ENCODE results near the gene UBR3.

The UBR3 gene

DNA sequence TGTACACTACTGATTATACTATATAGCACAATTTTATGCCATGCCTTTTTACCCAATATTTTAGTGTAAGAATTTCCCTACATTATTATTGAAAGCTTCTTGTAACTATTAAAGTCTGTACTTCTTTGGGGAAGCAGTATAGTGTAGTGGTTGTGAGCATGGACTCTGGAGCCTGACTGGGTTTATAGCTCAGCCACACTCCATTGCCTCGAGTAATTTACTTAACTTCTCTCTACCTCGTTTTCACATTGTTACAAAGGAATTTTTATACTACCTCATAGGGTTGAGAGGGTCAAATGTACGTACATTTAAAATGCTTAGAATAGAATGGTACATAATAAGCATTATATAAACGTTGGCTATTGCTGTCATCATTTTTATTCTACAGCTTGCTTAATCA lies 139.2 kb downstream of the UBR3 start:
- DNase-seq (ENCODE audit: insufficient read length, low spot score), result no peak
- TF ChIP-seq POLR2A (IDR thresholded peaks at IDR 0.05; ENCODE audit: low read depth, low read length) (no peak), POU2F2 (IDR thresholded peaks at IDR 0.05; ENCODE audit: low read depth, low read length) (no peak), TAF1 (IDR thresholded peaks at IDR 0.05; ENCODE audit: low read depth, low read length) (no peak), PAX5 (IDR thresholded peaks at IDR 0.05; ENCODE audit: insufficient read depth, low read length, severe bottlenecking) (no peak), SPI1 (IDR thresholded peaks at IDR 0.05; ENCODE audit: low read depth, low read length) (no peak), POLR2AphosphoS5 (IDR thresholded peaks at IDR 0.05; ENCODE audit: low read depth, low read length) (no peak)
- no peak for FAIRE-seq

GRCh38 chr2:169968743-169969142 lies 141.5 kb downstream of the UBR3 start:
- DNase-seq (ENCODE audit: insufficient read length, low spot score) (no peak), FAIRE-seq (no peak)
- TF ChIP-seq PAX5 (IDR thresholded peaks at IDR 0.05; ENCODE audit: insufficient read depth, low read length, severe bottlenecking) (no peak), POLR2AphosphoS5 (IDR thresholded peaks at IDR 0.05; ENCODE audit: low read depth, low read length) (no peak), POU2F2 (IDR thresholded peaks at IDR 0.05; ENCODE audit: low read depth, low read length) (no peak), TAF1 (IDR thresholded peaks at IDR 0.05; ENCODE audit: low read depth, low read length) (no peak), POLR2A (IDR thresholded peaks at IDR 0.05; ENCODE audit: low read depth, low read length) (no peak), SPI1 (IDR thresholded peaks at IDR 0.05; ENCODE audit: low read depth, low read length) (no peak)

- TF ChIP-seq SPI1 (IDR thresholded peaks at IDR 0.05; ENCODE audit: low read depth, low read length), result no peak
- no peak for TF ChIP-seq POU2F2 (IDR thresholded peaks at IDR 0.05; ENCODE audit: low read depth, low read length)
- TF ChIP-seq POLR2AphosphoS5 (IDR thresholded peaks at IDR 0.05; ENCODE audit: low read depth, low read length), result no peak
- no peak for TF ChIP-seq POLR2A (IDR thresholded peaks at IDR 0.05; ENCODE audit: low read depth, low read length)
- no peak for TF ChIP-seq TAF1 (IDR thresholded peaks at IDR 0.05; ENCODE audit: low read depth, low read length)
- TF ChIP-seq PAX5 (IDR thresholded peaks at IDR 0.05; ENCODE audit: insufficient read depth, low read length, severe bottlenecking), result no peak
- FAIRE-seq (no peak), DNase-seq (ENCODE audit: insufficient read length, low spot score) (no peak)
Observed at GRCh38 chr2:169975221-169975620, 148.0 kb downstream of the UBR3 start.

DNA sequence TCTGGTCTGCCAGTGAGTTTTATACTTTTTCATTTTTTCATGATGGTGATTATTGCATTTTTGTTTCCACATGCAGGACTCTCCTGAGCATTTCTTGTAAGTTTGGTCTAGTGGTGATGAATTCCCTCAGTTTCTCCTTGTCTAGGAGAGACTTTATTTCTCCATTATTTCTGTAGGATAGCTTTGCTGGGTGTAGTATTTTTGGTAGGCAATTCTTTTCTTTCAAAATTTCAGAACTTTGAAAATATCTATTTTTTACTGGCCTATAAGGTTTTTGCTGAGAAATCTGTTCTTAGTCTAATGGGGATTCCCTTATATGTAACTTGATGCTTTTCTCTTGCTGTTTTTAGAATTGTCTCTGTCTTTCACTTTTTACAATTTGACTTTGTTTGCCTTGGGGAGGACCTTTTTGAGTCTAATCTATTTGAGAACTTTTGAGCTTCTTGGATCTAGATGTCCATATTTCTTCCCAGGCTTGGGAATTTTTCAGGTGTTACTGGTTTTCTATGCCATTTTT lies 149.1 kb downstream of the UBR3 start:
- FAIRE-seq, result no peak
- DNase-seq (ENCODE audit: insufficient read length, low spot score), result no peak
- TF ChIP-seq PAX5 (IDR thresholded peaks at IDR 0.05; ENCODE audit: insufficient read depth, low read length, severe bottlenecking), result no peak
- TF ChIP-seq POLR2A (IDR thresholded peaks at IDR 0.05; ENCODE audit: low read depth, low read length), result no peak
- no peak for TF ChIP-seq POU2F2 (IDR thresholded peaks at IDR 0.05; ENCODE audit: low read depth, low read length)
- no peak for TF ChIP-seq TAF1 (IDR thresholded peaks at IDR 0.05; ENCODE audit: low read depth, low read length)
- TF ChIP-seq SPI1 (IDR thresholded peaks at IDR 0.05; ENCODE audit: low read depth, low read length), result no peak
- no peak for TF ChIP-seq POLR2AphosphoS5 (IDR thresholded peaks at IDR 0.05; ENCODE audit: low read depth, low read length)

DNA sequence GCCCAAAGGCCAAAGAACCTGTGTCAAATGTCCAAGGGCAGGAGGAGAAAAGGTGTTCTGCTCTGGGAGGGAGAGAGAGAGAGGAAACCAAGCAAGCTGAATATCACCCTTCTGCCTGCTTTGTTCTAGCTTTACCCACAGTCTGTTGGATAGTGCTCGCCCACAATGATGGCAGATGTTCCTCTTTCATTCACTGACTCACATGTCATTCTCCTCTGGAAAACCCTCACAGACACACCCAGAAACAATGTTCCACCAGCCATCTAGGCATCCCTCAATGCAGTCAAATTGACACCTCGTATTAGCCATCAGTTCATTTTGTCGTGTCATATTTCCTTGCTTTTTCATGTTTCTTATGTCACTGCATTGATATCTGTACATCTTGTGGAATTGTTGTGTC lies 150.3 kb downstream of the UBR3 start:
- DNase-seq (ENCODE audit: insufficient read length, low spot score), result no peak
- FAIRE-seq, result no peak
- no peak for TF ChIP-seq SPI1 (IDR thresholded peaks at IDR 0.05; ENCODE audit: low read depth, low read length)
- TF ChIP-seq POLR2A (IDR thresholded peaks at IDR 0.05; ENCODE audit: low read depth, low read length), result no peak
- TF ChIP-seq PAX5 (IDR thresholded peaks at IDR 0.05; ENCODE audit: insufficient read depth, low read length, severe bottlenecking), result no peak

GRCh38 chr2:169978402-169979017 lies 151.3 kb downstream of the UBR3 start:
- FAIRE-seq, result no peak

DNA sequence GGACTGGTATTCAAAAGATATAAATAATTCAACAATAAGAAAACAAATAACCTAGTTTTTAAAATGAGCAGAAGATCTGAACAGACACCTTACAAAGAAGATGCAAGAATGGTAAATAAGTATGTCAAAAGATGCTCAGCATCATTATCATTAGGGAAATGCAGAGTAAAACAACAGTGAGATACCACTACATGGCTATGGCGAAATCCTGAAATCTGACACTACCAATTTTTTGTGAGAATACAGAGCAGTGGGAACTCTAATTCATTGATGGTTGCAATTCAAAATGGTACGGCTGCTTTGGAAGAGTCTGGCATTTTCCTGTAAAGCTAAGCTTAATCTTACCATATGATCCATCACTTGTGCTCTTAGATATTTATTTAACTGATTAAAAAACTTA lies 151.8 kb downstream of the UBR3 start:
- DNase-seq (ENCODE audit: insufficient read length, low spot score), result no peak
- FAIRE-seq, result no peak
- no peak for TF ChIP-seq POLR2AphosphoS5 (IDR thresholded peaks at IDR 0.05; ENCODE audit: low read depth, low read length)
- TF ChIP-seq TAF1 (IDR thresholded peaks at IDR 0.05; ENCODE audit: low read depth, low read length), result no peak
- no peak for TF ChIP-seq SPI1 (IDR thresholded peaks at IDR 0.05; ENCODE audit: low read depth, low read length)
- no peak for TF ChIP-seq PAX5 (IDR thresholded peaks at IDR 0.05; ENCODE audit: insufficient read depth, low read length, severe bottlenecking)
- TF ChIP-seq POU2F2 (IDR thresholded peaks at IDR 0.05; ENCODE audit: low read depth, low read length), result no peak
- no peak for TF ChIP-seq POLR2A (IDR thresholded peaks at IDR 0.05; ENCODE audit: low read depth, low read length)

More at GRCh38 chr2:169978402-169979017, 151.3 kb downstream of the UBR3 start:
- TF ChIP-seq POLR2AphosphoS5 (IDR thresholded peaks at IDR 0.05; ENCODE audit: low read depth, low read length) (no peak), PAX5 (IDR thresholded peaks at IDR 0.05; ENCODE audit: insufficient read depth, low read length, severe bottlenecking) (no peak), SPI1 (IDR thresholded peaks at IDR 0.05; ENCODE audit: low read depth, low read length) (no peak), TAF1 (IDR thresholded peaks at IDR 0.05; ENCODE audit: low read depth, low read length) (no peak), POLR2A (IDR thresholded peaks at IDR 0.05; ENCODE audit: low read depth, low read length) (no peak), POU2F2 (IDR thresholded peaks at IDR 0.05; ENCODE audit: low read depth, low read length) (no peak)
- DNase-seq (ENCODE audit: insufficient read length, low spot score), result no peak

- FAIRE-seq (no peak), DNase-seq (ENCODE audit: insufficient read length, low spot score) (no peak)
- no peak for TF ChIP-seq POLR2A (IDR thresholded peaks at IDR 0.05; ENCODE audit: low read depth, low read length)
- TF ChIP-seq SPI1 (IDR thresholded peaks at IDR 0.05; ENCODE audit: low read depth, low read length), result no peak
- no peak for TF ChIP-seq PAX5 (IDR thresholded peaks at IDR 0.05; ENCODE audit: insufficient read depth, low read length, severe bottlenecking)
- no peak for TF ChIP-seq POU2F2 (IDR thresholded peaks at IDR 0.05; ENCODE audit: low read depth, low read length)
- no peak for TF ChIP-seq POLR2AphosphoS5 (IDR thresholded peaks at IDR 0.05; ENCODE audit: low read depth, low read length)
- no peak for TF ChIP-seq TAF1 (IDR thresholded peaks at IDR 0.05; ENCODE audit: low read depth, low read length)
Observed at GRCh38 chr2:169980001-169980400, 152.7 kb downstream of the UBR3 start.

DNA sequence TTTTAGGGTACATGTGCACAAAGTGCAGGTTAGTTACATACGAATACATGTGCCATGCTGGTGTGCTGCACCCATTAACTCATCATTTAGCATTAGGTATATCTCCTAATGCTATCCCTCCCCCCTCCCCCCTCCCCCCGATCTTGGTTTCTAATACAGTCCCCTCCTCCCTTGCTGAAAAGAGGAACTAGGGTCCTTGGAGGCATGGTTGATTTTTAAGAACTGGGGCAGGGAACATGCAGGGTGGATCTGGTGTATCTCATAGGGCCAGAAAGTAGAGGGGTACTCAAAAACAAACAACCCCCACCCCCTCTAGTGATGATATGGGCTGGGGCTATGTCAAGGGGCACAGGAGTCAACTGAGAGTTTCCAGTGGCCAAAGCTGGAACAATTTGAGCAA lies 153.4 kb downstream of the UBR3 start:
- DNase-seq (ENCODE audit: insufficient read length, low spot score) (no peak), FAIRE-seq (no peak)
- no peak for TF ChIP-seq TAF1 (IDR thresholded peaks at IDR 0.05; ENCODE audit: low read depth, low read length)
- TF ChIP-seq POU2F2 (IDR thresholded peaks at IDR 0.05; ENCODE audit: low read depth, low read length), result no peak
- TF ChIP-seq POLR2AphosphoS5 (IDR thresholded peaks at IDR 0.05; ENCODE audit: low read depth, low read length), result no peak
- TF ChIP-seq POLR2A (IDR thresholded peaks at IDR 0.05; ENCODE audit: low read depth, low read length), result no peak
- no peak for TF ChIP-seq PAX5 (IDR thresholded peaks at IDR 0.05; ENCODE audit: insufficient read depth, low read length, severe bottlenecking)
- no peak for TF ChIP-seq SPI1 (IDR thresholded peaks at IDR 0.05; ENCODE audit: low read depth, low read length)

Measured in GM12891 (cell line).